GM12874 (cell line): ENCODE measurements around the gene FBXL7.

Experiments
- TF ChIP-seq, protein P1 (sequence below): IDR thresholded peaks from 2 replicates; pipeline ENCODE4 v1.5.1; 2011; ENCODE audit warnings: low read depth, mild to moderate bottlenecking, control low read depth, low read length, moderate library complexity; ENCODE audit not compliant: insufficient read depth

Gene FBXL7

DNA sequence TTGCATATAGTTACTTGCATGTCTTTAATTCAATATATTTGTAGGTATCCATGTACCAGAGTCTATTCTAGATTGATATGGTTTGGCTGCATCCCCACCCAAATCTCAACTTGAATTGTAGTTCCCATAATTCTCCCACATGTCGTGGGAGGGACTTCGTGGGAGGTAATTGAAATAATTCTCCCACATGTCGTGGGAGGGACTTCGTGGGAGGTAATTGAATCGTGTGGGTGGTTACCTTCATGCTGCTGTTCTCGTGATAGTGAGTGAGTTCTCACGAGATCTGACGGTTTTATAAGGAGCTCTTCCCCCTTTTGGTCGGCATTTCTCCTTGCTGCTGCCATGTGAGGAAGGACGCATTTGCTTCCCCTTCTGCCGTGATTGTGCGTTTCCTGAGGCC, 16.5 kb downstream of the FBXL7 start:
- TF ChIP-seq, protein P1, sequence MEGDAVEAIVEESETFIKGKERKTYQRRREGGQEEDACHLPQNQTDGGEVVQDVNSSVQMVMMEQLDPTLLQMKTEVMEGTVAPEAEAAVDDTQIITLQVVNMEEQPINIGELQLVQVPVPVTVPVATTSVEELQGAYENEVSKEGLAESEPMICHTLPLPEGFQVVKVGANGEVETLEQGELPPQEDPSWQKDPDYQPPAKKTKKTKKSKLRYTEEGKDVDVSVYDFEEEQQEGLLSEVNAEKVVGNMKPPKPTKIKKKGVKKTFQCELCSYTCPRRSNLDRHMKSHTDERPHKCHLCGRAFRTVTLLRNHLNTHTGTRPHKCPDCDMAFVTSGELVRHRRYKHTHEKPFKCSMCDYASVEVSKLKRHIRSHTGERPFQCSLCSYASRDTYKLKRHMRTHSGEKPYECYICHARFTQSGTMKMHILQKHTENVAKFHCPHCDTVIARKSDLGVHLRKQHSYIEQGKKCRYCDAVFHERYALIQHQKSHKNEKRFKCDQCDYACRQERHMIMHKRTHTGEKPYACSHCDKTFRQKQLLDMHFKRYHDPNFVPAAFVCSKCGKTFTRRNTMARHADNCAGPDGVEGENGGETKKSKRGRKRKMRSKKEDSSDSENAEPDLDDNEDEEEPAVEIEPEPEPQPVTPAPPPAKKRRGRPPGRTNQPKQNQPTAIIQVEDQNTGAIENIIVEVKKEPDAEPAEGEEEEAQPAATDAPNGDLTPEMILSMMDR = no peak

- TF ChIP-seq, protein P1 = no peak
Measured at GRCh38 chr5:15518786-15519185, 18.8 kb downstream of the FBXL7 start.

DNA sequence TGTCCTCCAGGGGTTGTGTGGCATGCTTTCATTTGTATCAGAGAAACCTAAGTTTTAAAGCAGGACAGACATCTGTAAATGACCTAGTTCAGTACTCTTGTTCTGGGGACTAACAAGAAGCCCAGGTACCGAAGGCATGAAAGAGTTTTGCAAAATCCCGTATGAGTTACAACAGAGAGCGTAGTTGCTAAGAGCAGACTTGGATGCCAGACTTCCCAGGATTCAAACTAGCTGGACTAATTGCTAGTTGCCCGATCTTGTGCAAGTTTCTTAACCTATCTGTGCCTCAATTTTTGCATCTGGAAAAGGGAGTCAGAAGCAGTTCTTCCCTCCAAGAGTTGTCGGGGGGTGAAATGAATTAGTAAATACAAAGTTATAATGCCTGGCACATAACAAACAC, 20.9 kb downstream of the FBXL7 start:
- TF ChIP-seq, protein P1 = no peak

- TF ChIP-seq, protein P1 = no peak
Measured at GRCh38 chr5:15521381-15522186, 21.6 kb downstream of the FBXL7 start.

GRCh38 chr5:15522187-15522520, 22.2 kb downstream of the FBXL7 start:
- TF ChIP-seq, protein P1 = no peak

DNA sequence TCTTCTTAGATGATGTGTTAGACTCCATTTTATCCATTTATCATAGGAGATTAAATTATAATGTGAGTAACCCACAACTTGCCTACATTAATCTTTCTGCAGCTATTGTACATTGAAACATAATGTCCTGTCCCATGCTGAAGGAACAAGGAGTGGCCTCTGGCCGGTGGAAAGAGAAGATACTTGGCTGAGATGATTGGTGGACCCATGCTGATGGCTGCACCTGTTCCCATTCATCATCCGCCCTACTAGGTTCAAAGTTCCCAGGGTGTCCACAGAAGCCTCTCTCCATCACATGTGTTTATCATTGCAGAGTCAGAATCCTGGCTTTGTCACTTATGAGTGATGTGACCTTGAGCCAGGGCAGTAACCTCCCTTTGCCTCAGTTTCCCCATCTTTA, 24.7 kb downstream of the FBXL7 start:
- TF ChIP-seq, protein P1 = no peak

- TF ChIP-seq, protein P1 = no peak
Measured at GRCh38 chr5:15525703-15526275, 25.8 kb downstream of the FBXL7 start.
